Pancreas (tissue), 10 donors: ENCODE data around the gene CREB3. TPM values are rescaled to one million over a fixed set of nuclear protein-coding genes. Genes with fewer than 3 reads are reported as not detected.

Experiments used
- ATAC-seq, 4 donors: fragments of 200-7000 bp; cut with Tn5 transposase; one replicate each; pipeline versions ENCODE4 v1.8.0 to v1.9.1; 2020; ENCODE audit warnings: mild to moderate bottlenecking in 4 of 4, moderate library complexity in 4 of 4
- DNase-seq, 6 donors: peaks; one replicate each; pipeline ENCODE4 v3.0.0-alpha.2; 2020
- FAIRE-seq: peaks from 2 replicates; lab custom pipeline; 2012; peaks lifted over from hg19 to GRCh38; lab: Jason Lieb, UNC
- H3K27ac ChIP-seq, 4 donors: fragments of 200-600 bp; sonication (generic); 1 replicate in 3 of 4; 2 replicates in 1 of 4; pipeline versions ENCODE4 v1.5.0 to v1.8.0; 2020
- H3K27me3 ChIP-seq, 4 donors: fragments of 200-600 bp; one replicate each; pipeline ENCODE4 v1.8.0; 2021
- H3K36me3 ChIP-seq, 3 donors: fragments of 200-600 bp; sonication (generic) in 1 of 3; one replicate each; pipeline versions ENCODE4 v1.5.0 to v1.8.0; 2020 to 2021
- H3K4me1 ChIP-seq, 3 donors: fragments of 200-600 bp; one replicate each; pipeline ENCODE4 v1.8.0; 2021
- H3K4me3 ChIP-seq, 4 donors: fragments of 200-600 bp; sonication (generic) in 2 of 4; one replicate each; pipeline versions ENCODE4 v1.5.0 to v1.8.0; 2020 to 2021
- H3K9me3 ChIP-seq, 4 donors: fragments of 200-600 bp; one replicate each; pipeline ENCODE4 v1.8.0; 2021
- CTCF ChIP-seq, 4 donors: fragments of 200-600 bp; sonication (generic) in 3 of 4; IDR thresholded peaks; one replicate each; pipeline versions ENCODE4 v1.5.0 to v1.8.0; 2021; ENCODE audit warnings: antibody characterized with exemption in 4 of 4
- WGBS, 2 donors: extraction: QIAGEN DNeasy Blood & Tissue Kit; methylation state at CpG; one replicate each; pipeline ENCODE4 v1.1.7; 2013; 5-methylcytosine and 5-hydroxymethylcytosine counted together
- intact Hi-C, 3 donors: fragments of 100-400 bp; cut with DNase I; formaldehyde crosslinking; loops; one replicate each; pipeline versions ENCODE4 v1.11.1 to v1.14.2; 2022
- polyA plus RNA-seq, 2 donors: library from polyadenylated mRNA; stranded (reverse); fragments of 200-250 nt; gene quantifications; one replicate each; pipeline ENCODE4 v1.2.3, GENCODE V29; 2013
- total RNA-seq, 6 donors: library from RNA; stranded (reverse); fragmentation: NEBNext Ultra II Directional in 4 of 6; extraction: Animal tissue kit (Norgen Biotek cat#: 25700) in 4 of 6; gene quantifications; one replicate each; pipeline versions ENCODE4 v1.2.1 to v1.2.4, GENCODE V29; 2021 to 2023
- donor health status: healthy with polysubstance abuse.
- donor health status: DM: no; HTN: no; CAD: no; lungs with moderate emphysema.
- donor health status: DM: no; HTN: no; CAD: no.
- donor health status: control.
- donor health status: control.
- donor health status: Bipolar disorder and iron deficiency.
- donor health status: DM: yes; HTN: yes; CAD: no.
- donor health status: DM: no; HTN: no; CAD: no.
- donor health status: DM: no; HTN: no; CAD: no.
- donor health status: DM: yes; HTN: yes; CAD: no.

CREB3 gene
- total and polyA plus RNA-seq, 8 donors, result 15.7 to 29.6 (median 20.5) TPM

GRCh38 chr9:35718721-35719511, 13.6 kb upstream of the CREB3 start:
- DNase-seq, result no peak
- intact Hi-C loops, result no loop called here
- Histone ChIP-seq H3K27ac (no peak overlapping the region), H3K36me3 (peaks cover 16 to 99% (median 90%) of the 10 kb centered on the region in 3 donors), H3K27me3 (no peaks in the 10 kb centered on the region), H3K4me3 (no peak overlapping the region), H3K9me3 (no peaks in the 10 kb centered on the region), H3K4me1 (no peaks in the 10 kb centered on the region)
- no peak for FAIRE-seq
- TF ChIP-seq CTCF (IDR thresholded peaks at IDR 0.05), result no peak
- WGBS, 2 donors, result 91 to 95% methylated on average over 15 of the region's 15 CpGs
- no peak for ATAC-seq

GRCh38 chr9:35719546-35719945, 12.9 kb upstream of the CREB3 start:
- ATAC-seq (no peak), DNase-seq (no peak), FAIRE-seq (no peak)
- Histone ChIP-seq H3K4me1 (no peaks in the 10 kb centered on the region), H3K36me3 (peaks cover 14 to 99% (median 90%) of the 10 kb centered on the region in 3 donors), H3K27ac (no peak overlapping the region), H3K4me3 (no peak overlapping the region), H3K27me3 (no peaks in the 10 kb centered on the region), H3K9me3 (no peaks in the 10 kb centered on the region)
- intact Hi-C loops, result no loop called here
- no peak for TF ChIP-seq CTCF (IDR thresholded peaks at IDR 0.05)
- 94 to 98% methylated on average over 4 of the region's 4 CpGs for WGBS, 2 donors

GRCh38 chr9:35723426-35723825, 9.0 kb upstream of the CREB3 start:
- Histone ChIP-seq H3K27ac (no peak overlapping the region), H3K4me1 (peaks cover 0 to 5% (median 0%) of the 10 kb centered on the region in 3 donors), H3K27me3 (no peaks in the 10 kb centered on the region), H3K4me3 (no peak overlapping the region), H3K36me3 (peaks cover 10 to 72% (median 60%) of the 10 kb centered on the region in 3 donors), H3K9me3 (no peaks in the 10 kb centered on the region)
- intact Hi-C loops, result no loop called here
- no peak for FAIRE-seq
- no peak for ATAC-seq
- 93 to 94% methylated on average over 2 of the region's 2 CpGs for WGBS, 2 donors
- no peak for DNase-seq
- TF ChIP-seq CTCF (IDR thresholded peaks at IDR 0.05), result no peak

GRCh38 chr9:35723908-35724307, 8.6 kb upstream of the CREB3 start:
- Histone ChIP-seq H3K27me3 (no peaks in the 10 kb centered on the region), H3K36me3 (peaks cover 10 to 67% (median 55%) of the 10 kb centered on the region in 3 donors), H3K9me3 (no peaks in the 10 kb centered on the region), H3K27ac (no peak overlapping the region), H3K4me3 (no peak overlapping the region), H3K4me1 (peaks cover under 1 to 10% (median 4%) of the 10 kb centered on the region in 3 donors)
- ATAC-seq (no peak), DNase-seq (no peak), FAIRE-seq (no peak)
- 94 to 96% methylated on average over 8 of the region's 8 CpGs for WGBS, 2 donors
- intact Hi-C loops, result no loop called here
- no peak for TF ChIP-seq CTCF (IDR thresholded peaks at IDR 0.05)

GRCh38 chr9:35725362-35725761, 7.1 kb upstream of the CREB3 start:
- H3K4me3 ChIP-seq, result no peak overlapping the region
- no peak for TF ChIP-seq CTCF (IDR thresholded peaks at IDR 0.05)
- peaks cover 8 to 23% (median 10%) of the 10 kb centered on the region in 3 donors for H3K4me1 ChIP-seq
- 91 to 93% methylated on average over 11 of the region's 11 CpGs for WGBS, 2 donors
- H3K9me3 ChIP-seq, result no peaks in the 10 kb centered on the region
- DNase-seq (no peak), FAIRE-seq (no peak), ATAC-seq (no peak)
- H3K27me3 ChIP-seq, result no peaks in the 10 kb centered on the region
- intact Hi-C loops, result no loop called here
- no peak overlapping the region for H3K27ac ChIP-seq
- peaks cover 3 to 53% (median 41%) of the 10 kb centered on the region in 3 donors for H3K36me3 ChIP-seq
